HL-60/S4 (cell line): ENCODE measurements around the gene IGF2.
"Not testable (repeated sequence)": the region's sequence is repeated elsewhere in the genome, so short reads cannot be mapped to it uniquely, and the experiment has no call there.

ENCODE experiments used
- in situ Hi-C: fragments of 300-500 bp; cut with MboI; formaldehyde crosslinking; loops from 2 replicates; pipeline ENCODE4 v1.14.3; 2022; ENCODE audit warnings: low sequenced_read_pairs

The IGF2 gene

DNA sequence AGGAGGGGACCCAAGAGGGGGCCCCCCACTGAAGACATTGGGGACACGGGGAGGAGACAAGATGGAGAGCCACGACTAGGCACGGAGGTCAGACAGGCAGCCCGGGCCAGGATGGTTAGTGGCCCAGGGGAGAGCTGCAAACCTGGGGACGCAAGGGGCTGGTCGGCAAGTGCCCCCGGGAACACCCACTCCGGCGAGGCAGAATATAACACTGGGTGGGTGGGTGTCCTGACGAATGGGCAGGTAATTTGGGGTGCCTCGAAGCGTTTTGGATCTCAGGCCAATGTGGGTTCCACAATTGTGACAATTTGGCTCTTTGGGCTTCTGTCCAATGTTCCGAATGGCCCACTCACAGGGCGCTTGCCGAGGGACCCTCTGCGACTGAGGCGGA is 9.9 kb downstream of the IGF2 start:
- in situ Hi-C loops, result no loop called here

DNA sequence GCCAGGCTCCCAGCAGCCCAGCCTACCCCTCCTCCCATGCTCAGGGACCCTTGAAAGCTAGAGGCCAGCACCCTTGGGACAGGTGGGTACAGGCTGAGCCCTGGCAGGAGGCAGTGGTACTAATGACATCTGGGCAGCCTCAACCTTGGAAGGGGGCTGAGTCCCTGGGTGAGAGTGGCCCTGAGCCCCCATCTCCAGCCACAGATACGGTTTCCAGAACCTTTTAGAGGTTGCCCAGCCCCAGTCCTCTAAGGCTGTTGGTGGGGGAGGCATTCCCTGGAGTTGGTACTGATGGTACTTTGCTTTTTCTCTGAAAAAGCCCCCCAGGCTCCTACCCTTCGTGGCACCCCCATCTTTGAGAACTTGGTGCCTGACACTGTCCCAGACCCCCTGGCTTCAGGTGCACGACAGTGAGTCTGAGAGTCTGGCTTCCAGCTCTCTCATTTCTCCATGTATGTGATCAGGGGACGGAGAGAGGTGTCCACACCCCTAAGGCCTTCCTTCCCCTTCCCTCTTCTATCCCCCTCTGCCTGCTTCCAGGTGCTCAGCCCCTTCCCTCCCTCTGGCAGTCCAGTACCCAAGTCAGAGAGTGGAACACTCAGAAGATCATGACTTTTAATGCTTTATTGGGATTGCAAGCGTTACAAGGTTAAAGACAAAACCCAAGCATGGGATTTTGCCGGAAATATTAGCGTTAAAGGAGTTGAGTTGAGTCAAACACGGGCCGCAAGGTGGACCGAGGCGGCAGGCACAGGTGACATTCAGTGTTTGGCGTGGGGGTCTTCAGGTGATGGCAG is 10.5 kb downstream of the IGF2 start:
- in situ Hi-C loops, result no loop called here

- in situ Hi-C loops, result no loop called here
Observed at GRCh38 chr11:2128130-2128510, 11.1 kb downstream of the IGF2 start.

DNA sequence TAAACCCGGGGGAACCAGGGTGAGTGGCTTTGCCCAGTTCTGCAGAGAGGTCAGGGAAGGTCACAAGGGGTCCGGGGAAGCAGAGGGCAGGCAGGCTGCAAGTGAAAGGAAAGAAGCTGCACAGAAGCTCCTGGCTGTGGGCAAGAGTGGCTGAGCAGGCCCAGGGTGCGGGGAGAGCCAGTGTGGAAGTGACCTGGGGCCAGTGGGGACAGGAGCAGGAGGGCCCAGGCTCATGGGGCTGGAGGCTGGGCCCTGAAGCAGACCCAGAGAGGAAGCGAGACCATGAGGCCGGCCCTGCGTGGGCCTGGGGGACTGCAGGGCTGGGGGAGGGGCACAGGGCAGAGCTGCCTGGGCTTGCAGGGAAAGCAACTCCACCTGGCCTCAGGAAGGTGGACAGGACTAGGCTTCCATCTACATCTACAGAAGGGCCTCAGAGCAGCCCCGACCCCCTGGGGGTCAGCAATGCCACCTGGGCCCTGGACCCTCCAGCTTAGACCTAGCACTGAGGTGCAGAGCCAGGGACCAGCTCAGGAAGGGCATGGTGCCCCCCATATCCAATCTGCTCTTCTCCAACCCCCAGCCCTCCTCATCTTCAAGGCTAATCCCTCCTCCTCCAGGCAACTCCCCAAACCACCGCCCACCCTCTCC is 11.6 kb downstream of the IGF2 start:
- in situ Hi-C loops, result no loop called here

GRCh38 chr11:2126520-2127085 is 12.6 kb downstream of the IGF2 start:
- in situ Hi-C loops, result no loop called here

DNA sequence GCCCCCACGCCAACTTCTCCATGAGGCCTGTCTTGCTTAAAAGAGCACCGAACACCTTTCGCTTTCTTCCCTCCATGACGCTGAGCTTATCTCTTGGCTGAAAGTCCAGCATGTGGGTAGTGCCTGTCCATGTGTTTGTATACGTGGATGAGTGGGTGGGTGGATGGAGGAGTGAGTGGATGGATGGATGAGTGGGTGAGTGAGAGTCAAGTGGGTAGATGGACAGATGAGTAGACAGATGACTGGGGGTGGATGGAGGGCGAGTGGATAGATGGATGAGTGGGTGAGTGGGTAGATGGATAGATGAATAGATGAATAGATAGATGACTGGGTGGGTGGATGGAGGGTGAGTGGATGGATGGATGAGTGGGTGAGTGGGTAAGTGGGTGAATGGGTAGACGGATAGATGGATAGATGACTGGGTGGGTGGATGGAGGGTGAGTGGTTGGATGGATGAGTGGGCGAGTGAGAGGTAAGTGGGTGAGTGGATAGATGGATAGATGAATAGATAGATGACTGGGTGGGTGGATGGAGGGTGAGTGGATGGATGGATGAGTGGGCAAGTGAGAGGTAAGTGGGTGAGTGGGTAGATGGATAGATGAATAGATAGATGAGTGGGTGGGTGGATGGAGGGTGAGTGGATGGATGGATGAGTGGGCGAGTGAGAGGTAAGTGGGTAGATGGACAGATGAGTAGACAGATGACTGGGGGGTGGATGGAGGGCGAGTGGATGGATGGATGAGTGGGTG is 14.3 kb downstream of the IGF2 start:
- in situ Hi-C loops, result not testable (repeated sequence)

GRCh38 chr11:2123628-2123960 is 15.6 kb downstream of the IGF2 start:
- in situ Hi-C loops, result no loop called here

- in situ Hi-C loops, result no loop called here
Observed at GRCh38 chr11:2122907-2123627, 16.1 kb downstream of the IGF2 start.

DNA sequence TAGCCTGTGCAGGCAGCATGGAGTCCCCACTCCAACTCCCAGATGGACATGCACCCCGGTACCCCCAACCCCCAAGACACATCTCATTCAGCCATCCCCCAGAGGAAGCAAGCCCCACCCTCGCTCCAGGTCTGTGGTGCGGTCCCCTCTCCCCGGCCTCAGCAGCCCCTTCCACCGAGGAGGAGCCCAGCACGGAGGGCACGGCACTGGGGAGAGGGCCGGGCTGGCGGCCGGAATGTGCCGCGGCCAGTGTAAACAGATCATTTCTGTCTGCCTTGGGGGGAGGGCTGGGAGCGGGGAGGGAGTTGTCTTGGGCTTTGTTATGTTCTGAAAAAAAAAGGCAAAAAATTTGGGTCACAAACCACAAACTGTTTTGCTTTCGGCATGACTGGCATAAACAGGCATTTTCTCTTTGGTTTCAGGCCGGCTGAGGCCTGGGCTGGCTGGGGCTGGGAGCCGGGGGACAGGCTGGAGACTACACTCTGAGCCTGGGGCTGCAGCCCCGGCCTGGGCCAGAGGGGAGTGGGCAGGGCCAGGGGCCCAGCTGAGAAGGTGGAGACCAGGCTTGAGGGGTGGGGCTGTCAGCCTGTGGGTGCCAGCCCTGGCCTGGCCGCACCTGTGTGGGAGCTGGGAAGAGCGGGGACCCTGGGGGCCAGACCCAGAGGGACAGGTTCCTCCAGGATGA is 16.8 kb downstream of the IGF2 start:
- in situ Hi-C loops, result no loop called here

DNA sequence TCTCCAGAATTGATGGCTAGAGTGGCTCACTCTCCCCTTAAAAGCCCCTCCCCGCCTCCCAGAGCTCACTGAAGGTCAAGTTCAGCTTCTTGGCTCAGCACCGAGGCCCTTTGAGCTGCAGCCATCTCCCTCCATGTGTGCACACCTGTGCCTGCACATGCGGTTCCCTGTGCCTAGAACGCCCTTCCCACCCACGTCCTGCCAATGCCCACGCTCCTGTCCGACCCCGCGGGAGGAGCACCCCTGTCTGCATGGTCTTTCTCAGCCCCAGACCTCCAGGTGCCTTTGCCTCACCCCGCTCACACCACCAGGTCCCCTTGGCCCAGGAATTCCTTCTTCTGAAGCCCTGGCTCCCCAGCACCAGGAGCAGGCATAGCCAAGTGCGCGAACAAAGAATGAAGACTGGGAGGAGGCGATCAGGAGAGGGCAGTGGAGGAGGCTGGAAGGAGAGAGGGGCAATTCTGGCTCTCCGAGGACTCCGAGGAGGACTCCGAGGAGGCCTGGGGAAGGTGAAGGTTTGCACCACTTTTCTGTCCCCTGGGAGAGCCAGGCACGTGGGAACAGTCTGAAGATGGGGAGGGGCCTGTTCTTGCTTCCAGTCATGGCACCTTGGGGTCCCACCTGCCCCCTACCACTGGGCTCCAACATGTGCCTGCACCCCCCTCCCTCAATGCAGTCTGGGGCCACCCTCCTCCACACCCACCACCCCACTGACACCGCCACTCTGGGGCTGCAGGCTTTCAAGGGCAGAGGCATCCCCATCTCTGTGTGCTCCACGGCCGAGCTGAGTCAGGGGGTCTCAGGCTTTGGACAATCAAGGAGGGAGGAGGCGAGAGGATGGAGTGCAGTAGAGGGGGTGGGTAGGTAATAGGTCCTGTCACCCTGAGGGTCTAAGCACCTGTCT is 17.7 kb downstream of the IGF2 start:
- in situ Hi-C loops, result no loop called here

- in situ Hi-C loops, result no loop called here
Observed at GRCh38 chr11:2120359-2121100, 18.7 kb downstream of the IGF2 start.

DNA sequence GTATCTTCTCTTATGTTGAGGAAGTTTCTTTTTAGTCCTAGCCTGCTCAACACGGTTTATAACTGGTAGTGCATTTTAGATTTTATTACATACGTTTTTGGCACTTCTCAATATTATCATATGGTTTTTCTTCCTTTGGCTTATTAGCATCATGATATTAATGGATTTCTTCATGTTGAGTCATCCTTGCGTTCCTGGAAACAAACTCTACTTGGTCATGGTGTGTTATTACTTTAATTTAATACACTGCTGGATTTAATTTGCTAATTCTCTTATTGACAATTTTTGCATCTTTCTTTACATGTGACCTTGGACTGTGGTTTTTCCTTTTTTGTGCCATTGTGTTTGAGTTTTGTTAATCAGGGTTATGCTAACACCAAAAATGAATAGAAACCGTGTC is 20.5 kb downstream of the IGF2 start:
- in situ Hi-C loops, result no loop called here

DNA sequence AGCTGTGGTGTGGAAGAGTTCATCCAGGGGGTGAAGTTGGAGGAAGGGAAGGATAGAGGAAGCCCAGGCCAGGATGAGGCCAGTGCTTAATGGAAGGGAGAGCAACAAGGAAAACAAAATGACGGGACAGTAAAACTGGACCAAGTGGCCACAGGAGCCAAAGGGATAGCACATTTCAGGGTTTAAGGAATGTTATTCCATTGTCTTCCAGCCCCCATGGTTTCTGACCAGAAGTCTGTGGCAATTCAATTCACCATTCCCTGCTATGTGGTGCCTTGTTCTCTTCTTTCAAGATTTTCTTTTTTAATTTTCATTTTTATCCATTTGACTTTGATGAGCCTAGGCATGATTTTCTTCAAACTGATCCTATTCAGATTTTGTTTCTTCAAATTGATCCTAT is 22.5 kb downstream of the IGF2 start:
- in situ Hi-C loops, result no loop called here

DNA sequence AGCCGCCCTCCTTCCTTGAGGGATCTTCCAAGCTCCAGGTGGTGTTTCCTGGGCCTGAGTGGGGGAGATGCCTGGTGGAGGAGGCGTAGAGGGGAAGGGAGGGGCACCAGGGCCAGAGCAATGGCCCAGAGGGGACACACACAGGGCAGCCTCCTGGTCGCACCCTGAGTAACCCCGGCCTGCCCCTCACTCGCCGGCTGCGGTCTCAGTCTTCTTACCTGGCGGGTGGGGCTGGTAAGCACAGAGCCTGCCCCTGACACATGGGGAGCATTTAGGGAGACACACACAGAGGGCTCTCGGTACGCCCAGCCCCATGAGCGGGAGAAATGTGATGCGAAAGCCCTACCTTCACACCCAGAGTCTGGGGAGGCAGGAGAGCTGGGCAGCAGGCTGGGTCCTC is 23.9 kb downstream of the IGF2 start:
- in situ Hi-C loops, result no loop called here

GRCh38 chr11:2114430-2115241 is 24.6 kb downstream of the IGF2 start:
- in situ Hi-C loops, result no loop called here

DNA sequence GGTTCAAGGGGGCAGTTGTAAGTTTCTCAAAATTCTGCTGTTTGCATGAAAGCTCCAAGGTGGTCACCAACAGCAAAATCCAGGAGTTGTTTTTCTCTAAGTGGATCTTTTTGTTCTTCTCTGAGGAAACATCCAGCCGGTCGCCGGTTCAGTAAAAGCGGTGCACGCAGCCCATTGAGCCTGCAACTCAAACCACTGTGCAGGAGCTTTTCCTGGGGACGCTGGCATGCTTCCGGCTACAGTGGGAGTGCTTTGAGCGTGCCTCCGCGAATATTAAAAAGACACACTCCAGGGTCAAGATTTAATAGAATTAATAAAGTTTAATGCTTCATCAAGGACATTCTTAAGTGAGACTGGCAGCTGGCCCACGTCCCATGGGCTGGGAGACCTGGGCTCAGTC is 25.4 kb downstream of the IGF2 start:
- in situ Hi-C loops, result no loop called here

DNA sequence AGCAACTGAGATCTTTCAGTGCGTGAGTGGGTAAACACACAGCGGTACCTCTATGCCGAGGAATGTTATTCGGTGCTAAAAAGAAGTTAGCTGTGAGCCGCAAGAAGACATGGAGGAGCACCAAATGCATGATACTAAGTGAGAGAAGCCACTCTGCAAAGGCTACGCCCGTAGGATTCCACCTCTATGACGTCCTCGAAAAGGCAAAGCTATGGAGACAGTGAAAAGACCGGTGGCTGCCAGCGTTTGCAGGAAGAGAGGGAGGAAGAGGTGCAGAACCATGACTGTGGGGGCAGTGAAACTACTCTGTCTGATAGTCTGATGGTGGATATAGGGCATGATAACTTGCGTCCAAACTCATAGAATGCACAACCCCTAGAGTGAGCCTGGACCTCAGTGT is 28.7 kb downstream of the IGF2 start:
- in situ Hi-C loops, result no loop called here

DNA sequence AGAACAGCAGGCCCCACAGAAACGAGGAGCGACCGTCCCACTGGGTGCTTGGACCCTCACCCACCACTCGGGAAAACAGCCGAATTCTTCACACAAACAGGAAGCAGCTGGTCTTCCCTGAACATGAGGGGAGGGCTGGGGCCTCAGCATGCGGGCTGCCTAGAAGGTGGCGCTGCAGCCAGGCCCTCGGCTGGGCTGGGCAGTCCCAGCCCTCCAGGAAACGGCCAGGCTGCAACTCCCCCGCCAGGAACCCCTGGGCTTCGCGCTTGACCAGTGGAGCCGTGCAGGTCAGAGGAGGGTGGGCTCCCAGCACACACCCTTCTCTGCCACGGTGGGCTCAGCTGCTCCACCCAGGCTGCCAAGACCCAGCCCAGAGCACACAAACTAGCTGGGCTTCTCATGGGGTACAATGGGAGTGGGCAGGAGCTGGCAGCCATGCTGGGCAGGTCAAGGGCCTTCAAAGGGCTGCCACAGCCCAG is 29.6 kb downstream of the IGF2 start:
- in situ Hi-C loops, result no loop called here
